Spleen (tissue), 7 donors: Measurements from ENCODE around the gene FOXE1.
A peak's percentile ranks its signal among the peaks of the same experiment; 100 is the strongest.

ENCODE experiments used
- POLR2A ChIP-seq, 3 donors: fragments of 450-650 bp; IDR thresholded peaks; one replicate each; pipeline ENCODE4 v1.5.1; 2017; ENCODE audit warnings: antibody characterized with exemption in 3 of 3, mild to moderate bottlenecking in 1 of 3
- POLR2AphosphoS5 ChIP-seq, 3 donors: sonication (generic); formaldehyde crosslinking; IDR thresholded peaks; one replicate each; pipeline ENCODE4 v1.5.1; 2017; ENCODE audit warnings: antibody characterized with exemption in 3 of 3
- TF ChIP-seq, protein P1 (sequence below), 11 experiments: fragments of 200-600 bp in 7 of 11; fragments of 450-650 bp in 4 of 11; sonication (generic) in 4 of 11; IDR thresholded peaks in 8 of 11; conservative IDR thresholded peaks in 3 of 11; 1 replicate in 7 of 11; 2 replicates in 4 of 11; pipeline versions ENCODE4 v1.4.0 to v1.8.0; 2016 to 2021; ENCODE audit warnings: antibody characterized with exemption in 11 of 11, inconsistent platforms in 4 of 11, mild to moderate bottlenecking in 1 of 11
- donor health status: DM: no; HTN: no; CAD: no; lungs with moderate emphysema.
- donor health status: DM: no; HTN: no; CAD: no.
- donor health status: DM: no; HTN: no; CAD: no.

DNA sequence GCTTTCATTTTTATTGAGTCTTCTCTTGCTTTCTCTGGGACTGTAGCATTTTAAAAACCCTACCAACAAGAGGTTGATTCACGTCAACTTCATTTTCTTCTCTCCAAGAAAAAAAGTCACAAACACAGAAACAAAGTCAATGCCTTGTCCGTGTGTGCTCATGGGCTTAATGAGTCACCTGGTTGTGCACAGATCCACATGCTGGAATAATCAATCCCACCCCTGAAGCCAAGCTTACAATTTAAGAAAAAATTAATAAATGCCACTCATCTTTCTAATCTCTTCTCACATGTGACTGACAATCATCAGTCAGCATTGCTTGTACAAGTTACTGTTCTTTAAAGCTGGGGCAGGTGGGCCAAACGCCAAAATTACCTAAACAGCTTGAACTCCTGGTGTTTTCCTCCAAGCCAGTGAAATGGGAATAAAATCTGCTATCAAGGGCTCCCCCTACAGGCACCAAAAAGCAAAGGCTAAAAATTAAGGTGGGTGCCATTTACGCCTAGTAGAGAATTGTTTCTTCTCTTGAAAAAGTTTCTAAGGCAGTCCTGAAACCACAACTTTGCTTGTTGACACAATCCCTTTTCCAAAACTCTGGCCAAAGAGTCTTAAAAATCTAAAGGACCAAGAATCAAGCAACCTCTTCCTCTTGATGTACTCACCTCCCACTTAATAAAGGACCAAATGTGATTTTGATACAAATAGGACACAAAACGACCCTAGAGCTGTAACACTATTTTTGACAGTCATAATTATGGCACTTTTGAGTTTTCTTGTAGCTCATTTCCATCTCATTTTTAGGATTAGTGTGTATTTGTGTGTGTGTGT, 47.9 kb downstream of the FOXE1 start:
- no peak for TF ChIP-seq POLR2AphosphoS5 (IDR thresholded peaks at IDR 0.05)
- no peak for TF ChIP-seq POLR2A (IDR thresholded peaks at IDR 0.05)
- TF ChIP-seq, protein P1, sequence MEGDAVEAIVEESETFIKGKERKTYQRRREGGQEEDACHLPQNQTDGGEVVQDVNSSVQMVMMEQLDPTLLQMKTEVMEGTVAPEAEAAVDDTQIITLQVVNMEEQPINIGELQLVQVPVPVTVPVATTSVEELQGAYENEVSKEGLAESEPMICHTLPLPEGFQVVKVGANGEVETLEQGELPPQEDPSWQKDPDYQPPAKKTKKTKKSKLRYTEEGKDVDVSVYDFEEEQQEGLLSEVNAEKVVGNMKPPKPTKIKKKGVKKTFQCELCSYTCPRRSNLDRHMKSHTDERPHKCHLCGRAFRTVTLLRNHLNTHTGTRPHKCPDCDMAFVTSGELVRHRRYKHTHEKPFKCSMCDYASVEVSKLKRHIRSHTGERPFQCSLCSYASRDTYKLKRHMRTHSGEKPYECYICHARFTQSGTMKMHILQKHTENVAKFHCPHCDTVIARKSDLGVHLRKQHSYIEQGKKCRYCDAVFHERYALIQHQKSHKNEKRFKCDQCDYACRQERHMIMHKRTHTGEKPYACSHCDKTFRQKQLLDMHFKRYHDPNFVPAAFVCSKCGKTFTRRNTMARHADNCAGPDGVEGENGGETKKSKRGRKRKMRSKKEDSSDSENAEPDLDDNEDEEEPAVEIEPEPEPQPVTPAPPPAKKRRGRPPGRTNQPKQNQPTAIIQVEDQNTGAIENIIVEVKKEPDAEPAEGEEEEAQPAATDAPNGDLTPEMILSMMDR (IDR thresholded peaks at IDR 0.05 in 8 of 11, conservative IDR thresholded peaks at IDR 0.05 in 3 of 11) = peak; percentile 18 to 81 (median 70)
